HG03175 (cell line): ENCODE data around the gene PSMD13.
A peak's percentile ranks its signal among the peaks of the same experiment; 100 is the strongest.
"Not testable (repeated sequence)": the region's sequence is repeated elsewhere in the genome, so short reads cannot be mapped to it uniquely, and the experiment has no call there.

Source experiments
- ATAC-seq: cut with Tn5 transposase; IDR thresholded peaks from one replicate; pipeline ENCODE4 v1.9.1; 2021; ENCODE audit warnings: mild to moderate bottlenecking, moderate library complexity; ENCODE audit not compliant: unreplicated experiment

The PSMD13 gene

DNA sequence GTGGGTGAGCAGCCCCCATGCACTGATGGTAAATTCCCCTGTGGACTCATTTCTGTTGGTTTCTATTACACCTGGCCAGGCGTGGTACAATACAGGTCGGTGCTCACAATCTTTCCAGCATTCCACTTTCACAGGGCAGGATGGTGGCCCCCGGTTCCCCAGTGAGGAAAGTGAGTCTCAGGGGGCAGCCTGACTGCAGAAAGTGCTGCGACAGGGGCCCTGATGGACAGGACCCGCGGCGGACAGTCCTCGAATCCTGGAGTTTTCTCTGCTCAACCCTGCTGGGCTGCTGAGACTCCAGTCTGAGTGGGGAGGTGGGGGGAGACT, 49.1 kb downstream of the PSMD13 start:
- no peak for ATAC-seq

DNA sequence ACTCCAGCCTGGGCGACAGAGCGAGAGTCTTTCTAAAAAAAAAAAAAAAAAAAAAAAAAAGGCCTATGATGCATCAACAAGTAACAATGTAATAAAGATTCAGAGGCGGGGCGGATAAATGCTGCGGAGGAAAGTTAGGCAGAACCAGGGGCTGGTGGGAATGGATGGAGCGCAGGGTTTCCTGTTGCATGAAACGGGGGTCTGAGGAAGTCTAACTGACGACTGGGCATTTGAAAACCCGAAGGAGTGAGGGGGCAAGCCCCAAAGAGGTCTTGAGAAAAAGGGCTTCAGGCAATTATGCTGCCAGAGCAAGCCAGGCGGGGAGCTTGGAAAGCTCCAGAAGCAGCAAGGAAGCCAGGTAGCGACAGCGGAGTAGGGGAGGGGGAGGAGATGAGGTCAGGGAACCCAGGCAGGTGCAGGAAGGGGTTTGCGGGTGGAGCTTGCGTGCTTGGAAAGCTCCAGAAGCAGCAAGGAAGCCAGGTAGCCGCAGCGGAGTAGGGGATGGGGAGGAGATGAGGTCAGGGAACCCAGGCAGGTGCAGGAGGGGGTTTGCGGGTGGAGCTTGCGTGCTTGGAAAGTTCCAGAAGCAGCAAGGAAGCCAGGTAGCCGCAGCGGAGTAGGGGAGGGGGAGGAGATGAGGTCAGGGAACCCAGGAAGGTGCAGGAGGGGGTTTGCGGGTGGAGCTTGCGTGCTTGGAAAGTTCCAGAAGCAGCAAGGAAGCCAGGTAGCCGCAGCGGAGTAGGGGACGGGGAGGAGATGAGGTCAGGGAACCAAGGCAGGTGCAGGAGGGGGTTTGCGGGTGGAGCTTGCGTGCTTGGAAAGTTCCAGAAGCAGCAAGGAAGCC, 50.4 kb downstream of the PSMD13 start:
- not testable (repeated sequence) for ATAC-seq

DNA sequence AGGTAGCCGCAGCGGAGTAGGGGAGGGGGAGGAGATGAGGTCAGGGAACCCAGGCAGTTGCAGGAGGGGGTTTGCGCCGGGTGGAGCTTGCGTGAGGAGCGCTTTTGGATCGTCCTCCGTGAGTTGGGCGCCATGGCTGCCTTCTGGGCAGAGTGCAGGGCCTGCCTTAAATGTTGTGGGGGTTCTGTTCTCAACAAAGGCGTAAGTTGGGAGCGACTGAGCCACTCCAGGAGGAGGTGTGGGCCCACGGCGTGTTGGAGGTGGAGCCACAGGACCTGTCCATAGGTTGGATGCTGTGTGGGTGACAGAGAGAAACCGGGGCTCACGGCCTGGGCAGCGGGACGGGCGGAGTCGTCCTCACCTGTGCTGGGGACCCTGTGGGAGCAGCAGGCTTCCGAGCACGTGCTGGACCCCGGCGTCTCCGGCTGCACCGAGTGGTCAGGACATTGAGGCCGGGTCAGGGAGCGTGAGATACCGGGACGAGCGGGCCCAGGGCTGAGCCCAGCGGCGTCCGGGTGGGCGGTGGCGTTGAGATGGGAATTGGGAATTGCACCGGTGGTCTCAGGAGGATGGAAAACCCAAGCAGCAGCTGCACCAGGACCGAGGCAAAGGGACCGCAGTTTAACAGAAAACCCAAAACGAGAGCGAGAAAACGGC, 51.2 kb downstream of the PSMD13 start:
- no peak for ATAC-seq

DNA sequence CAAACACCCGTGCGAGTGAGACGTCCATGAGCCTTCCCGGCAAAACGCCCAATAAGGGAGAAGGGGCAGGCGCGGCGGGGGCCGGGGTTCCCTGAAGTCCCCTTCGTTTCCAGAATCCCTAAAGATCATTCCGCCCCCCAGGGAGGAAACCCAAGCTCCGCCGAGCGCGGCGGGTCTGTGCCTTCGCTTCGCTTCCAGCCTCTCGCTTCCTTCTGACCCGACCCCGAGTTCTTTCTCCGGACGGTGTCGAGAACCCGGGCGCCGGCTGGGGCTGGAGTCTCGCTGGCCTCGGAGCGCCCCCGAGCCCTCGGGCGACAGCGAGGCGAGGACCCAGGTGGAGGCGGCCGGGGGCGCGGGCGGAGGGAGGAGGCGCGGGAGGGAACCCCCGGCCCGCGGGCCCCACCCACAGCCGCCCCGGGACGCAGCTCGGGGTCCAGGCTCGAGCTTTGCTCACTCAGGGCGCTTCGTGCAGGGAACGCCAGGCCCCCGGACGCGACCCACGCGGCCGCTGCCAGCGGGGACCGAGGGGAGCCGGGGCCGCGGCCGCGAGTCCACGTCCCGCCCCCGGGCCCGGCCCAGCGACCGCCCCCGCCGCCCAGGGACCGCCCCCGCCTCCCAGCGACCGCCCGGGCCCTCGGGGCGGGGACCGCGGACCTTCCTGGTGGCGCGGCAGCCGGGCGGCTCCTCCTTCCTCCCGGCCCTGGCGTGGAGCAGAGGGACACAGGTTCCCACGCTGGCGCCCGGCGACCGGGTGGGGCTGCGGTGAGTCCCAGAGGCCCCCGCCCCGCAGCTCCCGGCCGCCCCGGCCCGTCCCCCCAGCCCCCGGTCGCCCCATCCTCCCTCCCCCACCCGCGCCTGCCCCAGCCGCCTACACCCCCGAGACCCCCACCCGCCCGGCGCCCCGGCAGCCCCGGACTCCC, 52.0 kb downstream of the PSMD13 start, which contains the start of gene PGGHG:
TSS of gene PGGHG (plus strand) at position 649 of the 920 bp plus-strand sequence. CDS start 691 bp downstream, outside the sequence.
- peak; percentile 69 for ATAC-seq

DNA sequence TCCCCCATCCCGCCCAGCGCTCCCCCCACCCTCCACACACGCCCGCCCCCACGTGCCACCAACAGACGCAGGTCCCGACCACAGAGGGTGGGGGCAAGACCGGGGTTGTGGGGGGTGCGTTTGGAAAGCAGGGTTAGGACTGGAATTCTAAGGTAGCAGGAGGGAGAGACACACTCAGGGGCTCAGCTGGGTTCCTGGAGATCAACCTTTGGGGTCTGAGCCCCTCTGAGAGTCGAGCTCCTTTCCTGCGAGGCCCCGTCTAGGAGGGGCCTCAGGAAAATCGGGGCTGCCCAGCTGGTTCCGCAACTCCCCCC, 52.6 kb downstream of the PSMD13 start:
- ATAC-seq: no peak

DNA sequence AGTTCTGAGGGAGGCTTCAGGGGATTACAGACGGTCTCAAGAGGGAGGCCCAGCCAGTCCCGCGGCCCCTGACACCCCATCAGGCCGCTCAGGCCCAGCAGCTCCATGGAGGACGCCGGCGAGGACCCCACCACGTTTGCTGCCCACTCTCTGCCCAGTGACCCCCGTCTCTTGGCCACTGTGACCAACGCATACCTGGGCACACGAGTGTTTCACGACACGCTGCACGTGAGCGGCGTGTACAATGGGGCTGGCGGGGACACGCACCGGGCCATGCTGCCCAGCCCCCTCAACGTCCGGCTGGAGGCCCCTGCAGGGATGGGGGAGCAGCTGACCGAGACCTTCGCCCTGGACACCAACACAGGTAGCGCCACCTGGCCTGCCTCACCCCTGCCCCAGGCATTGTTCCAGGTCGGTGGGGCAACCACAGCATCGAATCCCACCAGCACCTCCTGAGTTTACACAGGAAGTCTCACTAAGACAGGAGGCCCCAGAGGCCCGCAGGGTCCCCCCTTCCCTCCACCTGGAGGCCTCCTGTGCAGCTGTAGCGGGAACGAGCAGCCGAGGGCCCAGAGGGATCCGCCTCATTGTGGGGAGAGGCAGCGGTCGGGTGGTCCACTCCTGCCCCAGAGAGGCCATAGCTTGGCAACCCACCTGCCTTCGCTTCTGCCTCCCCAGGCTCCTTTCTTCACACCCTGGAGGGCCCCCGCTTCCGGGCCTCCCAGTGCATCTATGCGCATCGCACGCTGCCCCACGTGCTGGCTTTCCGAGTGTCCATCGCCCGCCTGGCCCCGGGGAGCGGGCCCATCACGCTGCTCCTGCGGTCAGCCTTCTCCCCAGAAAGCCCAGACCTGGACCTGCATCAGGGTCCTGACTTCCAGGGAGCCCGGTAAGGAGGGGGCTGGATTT, 53.2 kb downstream of the PSMD13 start:
- ATAC-seq: no peak

DNA sequence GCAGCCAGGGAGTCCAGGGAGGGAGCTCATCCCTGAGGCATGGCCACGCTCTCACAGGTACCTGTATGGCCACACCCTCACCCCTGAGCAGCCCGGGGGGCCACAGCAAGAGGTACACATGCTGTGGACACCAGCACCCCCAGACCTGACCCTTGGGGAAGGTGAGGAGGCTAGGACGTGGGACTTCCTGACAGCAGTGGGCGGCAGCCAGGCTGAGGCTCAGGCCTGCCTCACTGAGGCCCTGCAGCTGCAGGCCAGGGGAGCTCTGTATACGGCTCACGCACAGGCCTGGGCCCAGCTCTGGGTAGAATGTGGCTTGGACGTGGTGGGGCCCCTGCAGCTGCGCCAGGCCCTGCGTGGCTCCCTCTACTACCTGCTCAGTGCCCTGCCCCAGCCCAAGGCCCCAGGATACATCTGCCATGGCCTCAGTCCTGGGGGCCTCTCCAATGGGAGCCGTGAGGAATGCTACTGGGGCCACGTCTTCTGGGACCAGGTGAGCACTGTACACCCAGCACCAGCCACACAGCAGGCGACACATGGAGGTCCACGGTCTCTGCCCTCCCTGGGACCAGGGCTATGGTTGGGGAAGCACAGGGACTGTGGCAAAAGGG, 54.0 kb downstream of the PSMD13 start:
- no peak for ATAC-seq

DNA sequence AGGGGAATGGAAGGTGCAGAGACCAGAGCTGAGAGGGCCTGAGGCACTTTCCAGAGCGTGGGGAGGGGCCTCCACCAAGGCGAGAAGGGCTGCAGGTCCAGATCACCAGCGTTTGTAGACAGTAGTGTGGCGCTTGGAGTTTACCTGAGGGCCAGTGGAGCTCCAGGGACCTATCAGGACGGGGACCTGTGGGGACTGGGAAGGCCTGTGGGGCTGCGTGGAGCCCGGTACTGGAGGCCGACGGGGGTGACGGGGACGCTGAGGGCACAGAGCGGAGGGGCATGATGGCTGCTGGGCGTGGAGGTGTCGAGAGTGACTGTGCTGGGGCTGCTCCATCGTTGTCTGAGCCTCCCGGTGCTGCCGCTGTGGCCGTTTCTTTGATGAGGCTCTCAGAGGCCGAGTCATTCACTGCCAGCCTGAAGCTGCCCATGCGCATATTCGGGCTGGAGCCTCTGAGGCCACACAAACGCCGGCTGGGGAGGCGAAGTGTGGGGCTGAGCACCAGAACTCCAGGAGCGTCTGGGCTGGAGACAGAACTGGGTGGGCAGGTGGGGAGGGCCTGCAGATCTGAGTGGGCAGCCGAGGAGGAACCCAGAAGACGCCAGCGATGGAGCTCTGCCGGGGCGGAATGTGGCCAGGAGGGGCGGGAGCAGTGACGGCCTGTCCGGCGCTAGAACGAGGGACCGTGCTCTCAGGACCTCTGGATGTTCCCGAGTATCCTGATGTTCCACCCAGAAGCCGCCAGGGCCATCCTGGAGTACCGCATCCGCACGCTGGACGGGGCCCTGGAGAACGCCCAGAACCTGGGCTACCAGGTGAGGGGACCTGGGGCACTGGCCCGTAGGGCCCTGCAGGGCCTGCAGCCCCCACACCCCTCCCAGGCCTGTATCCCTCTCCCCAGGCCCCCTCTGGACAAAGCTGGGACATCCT, 54.8 kb downstream of the PSMD13 start:
- no peak for ATAC-seq

DNA sequence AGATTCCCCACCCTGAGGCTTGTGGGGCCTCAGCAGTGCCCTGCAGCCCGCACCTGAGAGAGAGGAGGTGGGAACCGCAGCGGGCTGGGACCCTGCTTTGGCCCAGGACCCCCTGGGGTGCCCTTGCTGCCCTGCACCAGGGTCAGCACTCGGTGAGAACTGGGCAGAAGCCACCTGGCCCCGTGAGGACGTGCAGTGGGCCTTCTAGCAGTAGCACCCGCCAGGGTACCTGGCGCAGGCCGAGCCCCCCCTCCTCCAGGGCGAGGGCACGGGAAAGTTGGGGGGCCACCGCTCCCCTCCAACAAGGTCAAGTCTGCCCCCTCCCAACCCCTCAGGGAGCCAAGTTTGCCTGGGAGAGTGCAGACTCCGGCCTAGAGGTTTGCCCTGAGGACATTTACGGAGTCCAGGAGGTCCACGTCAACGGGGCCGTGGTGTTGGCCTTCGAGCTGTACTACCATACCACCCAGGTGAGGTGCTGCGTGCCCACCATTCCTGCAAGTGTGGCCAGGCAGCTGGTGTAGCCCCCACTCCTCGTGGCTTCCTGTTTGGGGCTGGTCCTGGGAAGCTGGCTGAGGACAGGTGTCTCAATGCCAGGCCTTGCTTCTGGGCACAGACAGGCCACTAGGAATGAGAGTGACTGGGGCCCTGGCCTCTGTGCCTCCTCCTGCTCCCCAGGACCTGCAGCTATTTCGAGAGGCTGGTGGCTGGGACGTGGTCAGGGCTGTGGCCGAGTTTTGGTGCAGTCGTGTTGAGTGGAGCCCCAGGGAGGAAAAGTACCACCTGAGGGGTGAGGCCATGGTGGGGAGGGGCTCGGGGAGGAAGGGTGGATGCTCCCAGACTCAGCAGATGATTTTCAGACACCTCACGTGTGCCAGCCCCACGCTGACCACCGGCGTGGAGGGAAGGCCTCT, 55.7 kb downstream of the PSMD13 start:
- ATAC-seq: no peak

DNA sequence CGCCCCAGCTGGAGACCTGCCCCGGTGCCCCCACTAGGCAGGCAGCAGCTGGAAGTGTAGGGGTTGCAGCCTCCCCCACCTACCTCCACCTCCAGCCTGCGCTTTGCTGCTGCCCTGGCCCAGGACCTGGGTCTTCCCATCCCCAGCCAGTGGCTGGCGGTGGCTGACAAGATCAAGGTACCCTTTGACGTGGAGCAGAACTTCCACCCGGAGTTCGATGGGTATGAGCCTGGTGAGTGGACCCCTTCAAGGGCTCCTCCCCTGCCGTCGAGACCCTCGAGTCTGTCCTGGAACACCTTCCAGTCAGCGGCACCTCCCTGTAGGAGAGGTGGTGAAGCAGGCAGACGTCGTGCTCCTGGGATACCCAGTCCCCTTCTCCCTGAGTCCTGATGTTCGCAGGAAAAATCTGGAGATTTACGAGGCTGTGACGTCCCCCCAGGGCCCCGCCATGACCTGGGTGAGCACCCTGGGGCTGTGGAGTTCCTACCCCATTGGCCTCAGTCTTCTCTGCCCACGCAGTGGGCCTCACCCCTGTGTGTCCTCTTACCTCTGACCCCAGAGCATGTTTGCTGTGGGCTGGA, 56.6 kb downstream of the PSMD13 start:
- ATAC-seq: no peak

DNA sequence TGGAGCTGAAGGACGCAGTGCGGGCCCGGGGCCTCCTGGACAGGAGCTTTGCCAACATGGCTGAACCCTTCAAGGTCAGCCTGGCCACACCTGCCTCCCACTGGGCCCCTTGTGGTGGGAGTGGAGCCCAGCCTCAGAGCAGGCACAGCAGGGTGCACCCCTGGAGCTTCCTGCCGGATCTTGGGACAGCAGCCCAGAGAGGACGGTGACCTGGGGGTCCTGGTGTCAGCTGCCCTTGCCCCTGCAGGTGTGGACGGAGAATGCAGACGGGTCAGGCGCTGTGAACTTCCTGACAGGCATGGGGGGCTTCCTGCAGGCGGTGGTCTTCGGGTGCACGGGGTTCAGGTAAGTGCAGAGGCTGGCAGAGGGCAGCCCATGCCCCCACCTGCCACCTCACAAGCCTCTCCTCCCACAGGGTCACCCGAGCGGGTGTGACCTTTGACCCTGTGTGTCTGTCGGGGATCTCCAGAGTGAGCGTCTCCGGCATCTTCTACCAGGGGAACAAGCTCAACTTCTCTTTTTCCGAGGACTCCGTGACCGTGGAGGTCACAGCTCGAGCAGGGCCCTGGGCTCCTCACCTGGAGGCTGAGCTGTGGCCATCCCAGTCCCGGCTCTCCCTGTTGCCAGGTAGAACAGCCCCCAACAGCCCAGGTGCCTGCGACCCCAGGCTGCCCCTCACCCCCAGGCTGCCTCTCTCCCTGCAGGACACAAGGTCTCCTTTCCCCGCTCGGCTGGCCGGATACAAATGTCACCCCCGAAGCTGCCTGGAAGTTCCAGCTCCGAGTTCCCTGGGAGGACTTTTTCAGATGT, 57.3 kb downstream of the PSMD13 start:
- ATAC-seq: no peak

DNA sequence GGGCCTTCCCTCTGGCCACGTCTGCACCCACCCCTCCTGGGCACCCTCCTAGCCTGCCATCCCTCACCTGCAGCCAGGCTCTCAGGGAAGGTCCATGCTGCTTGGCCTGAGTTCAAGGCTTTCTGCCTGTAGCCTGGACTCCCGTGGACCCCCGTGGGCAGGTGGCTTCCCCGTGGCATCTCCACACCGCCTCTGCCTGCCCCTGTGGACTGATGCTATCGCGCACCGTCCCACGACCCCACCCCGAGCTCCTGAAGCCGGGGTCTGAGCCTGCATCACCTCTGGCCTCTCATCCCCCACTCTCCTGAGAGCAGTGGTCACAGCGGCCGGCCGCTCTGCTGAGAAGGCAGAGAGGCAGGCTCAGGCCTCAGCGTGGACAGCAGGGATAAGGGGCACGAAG, 58.0 kb downstream of the PSMD13 start:
- ATAC-seq: no peak

DNA sequence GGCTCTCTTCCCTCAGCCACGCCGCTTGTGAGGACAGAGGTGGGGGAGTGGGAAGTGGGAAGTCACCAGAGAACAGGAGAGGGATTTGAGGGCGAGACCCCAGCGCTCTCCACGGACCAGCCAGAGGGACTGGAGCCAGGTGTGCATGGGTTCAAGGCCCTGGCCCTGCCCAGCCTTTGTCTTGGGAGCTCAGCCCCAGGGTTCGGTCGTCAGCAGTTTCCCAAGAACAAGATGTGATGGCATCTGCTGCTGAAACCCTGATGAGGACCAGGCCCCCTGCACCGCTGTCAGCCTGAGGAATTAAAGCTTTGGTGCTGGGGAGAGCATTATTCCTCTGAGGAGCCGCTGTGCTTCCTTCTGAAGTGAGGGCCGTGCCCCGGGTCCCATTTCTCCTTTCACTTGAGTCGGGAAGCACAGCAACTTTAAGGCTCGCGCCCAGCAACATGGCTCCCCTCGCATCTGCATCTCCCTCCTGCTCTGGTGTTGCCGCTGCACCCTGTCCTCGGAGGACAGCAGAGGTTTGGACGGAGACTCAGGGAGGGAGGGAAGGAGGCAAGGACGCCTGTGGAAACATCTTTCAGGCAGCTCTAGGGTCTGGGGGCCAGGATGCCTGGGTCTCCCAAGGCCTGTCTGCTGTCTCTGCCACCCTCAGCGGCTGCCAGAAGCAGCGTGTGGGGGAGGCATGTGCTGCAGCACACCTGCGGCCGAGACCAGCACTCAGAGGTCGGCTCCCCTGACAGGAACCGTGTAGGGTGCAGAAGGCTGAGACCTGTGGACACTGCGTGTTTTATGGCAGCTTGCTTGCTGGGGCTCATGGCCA, 58.8 kb downstream of the PSMD13 start:
- ATAC-seq: no peak

DNA sequence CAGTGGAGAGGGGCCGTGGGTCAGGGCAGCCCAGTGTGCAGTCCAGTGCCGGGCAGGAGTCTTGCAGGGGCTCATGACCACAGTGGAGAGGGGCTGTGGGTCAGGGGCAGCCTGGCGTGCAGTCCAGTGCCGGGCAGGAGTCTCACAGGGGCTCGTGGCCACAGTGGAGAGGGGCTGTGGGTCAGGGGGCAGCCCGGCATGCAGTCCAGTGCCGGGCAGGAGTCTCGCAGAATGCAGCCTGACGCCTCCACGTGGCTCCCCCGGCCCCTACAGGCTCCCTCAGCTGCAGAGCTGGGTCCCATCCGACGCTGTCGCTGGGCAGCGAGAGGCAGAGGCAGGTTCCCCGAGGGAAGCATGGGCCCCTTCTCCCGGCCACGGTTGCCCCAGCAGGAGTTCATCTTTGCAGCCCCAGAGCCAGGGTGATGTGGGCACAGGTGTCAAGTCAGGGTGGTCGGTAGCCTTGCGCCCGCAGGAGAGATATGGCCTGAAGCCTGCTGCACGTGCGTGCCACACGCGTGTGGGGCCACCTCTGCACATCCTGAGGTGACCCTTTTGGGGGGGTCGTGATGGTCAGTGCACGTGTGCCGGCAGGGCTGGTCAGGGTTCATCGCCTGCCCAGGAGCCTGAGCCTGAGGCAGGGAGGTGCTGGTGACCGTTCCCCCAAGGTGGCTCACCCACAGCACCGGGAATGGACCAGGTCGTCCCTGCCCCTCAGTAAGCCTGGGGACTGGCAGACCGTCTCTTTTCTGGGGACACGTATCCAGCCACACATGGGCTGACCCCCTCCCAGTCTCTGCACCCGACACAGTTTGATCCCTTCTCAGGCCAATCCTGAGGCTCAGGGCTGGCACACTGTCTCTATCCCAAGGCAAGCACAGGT, 59.6 kb downstream of the PSMD13 start:
- no peak for ATAC-seq

DNA sequence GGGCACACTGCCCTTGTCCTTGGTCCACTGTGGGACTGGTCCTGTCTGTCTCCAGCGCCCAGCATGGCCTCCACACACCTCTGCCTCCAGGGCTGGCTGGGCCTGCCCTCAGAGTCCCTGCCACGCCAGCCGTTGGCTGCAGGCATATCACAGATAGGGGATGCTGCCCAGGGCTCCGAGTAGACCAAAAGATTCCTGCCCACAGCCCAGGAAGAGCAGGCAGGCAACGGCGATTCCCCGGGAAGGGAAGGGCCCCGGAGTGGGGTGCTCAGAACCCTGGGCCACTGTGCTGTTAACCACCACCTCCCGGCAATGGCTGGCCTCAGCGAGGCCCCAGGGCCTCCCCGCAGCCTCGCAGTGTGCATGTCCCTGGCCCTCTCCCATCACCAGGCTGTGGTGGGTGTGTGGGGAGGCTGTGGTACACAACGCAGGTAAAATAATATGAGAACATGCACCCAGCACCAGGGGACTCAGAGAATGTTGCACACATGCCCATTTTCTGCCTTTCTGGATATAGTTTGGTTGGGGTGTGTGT, 60.3 kb downstream of the PSMD13 start:
- no peak for ATAC-seq
